Measurements from ENCODE around the gene RGS5.

Gene RGS5

GRCh38 chr1:163148911-163149310, 53.8 kb downstream of the RGS5 start:
- in situ Hi-C loops (cut with HindIII; ENCODE audit: low sequenced_read_pairs): no loop called here

- in situ Hi-C loops (cut with HindIII; ENCODE audit: low sequenced_read_pairs): no loop called here
Observed at GRCh38 chr1:163147019-163147418, 55.7 kb downstream of the RGS5 start.

GRCh38 chr1:163145435-163145834, 57.3 kb downstream of the RGS5 start:
- in situ Hi-C loops (cut with HindIII; ENCODE audit: low sequenced_read_pairs): no loop called here

GRCh38 chr1:163144418-163144817, 58.3 kb downstream of the RGS5 start:
- in situ Hi-C loops (cut with HindIII; ENCODE audit: low sequenced_read_pairs): no loop called here

GRCh38 chr1:163142152-163142551, 60.6 kb downstream of the RGS5 start:
- in situ Hi-C loops (cut with HindIII; ENCODE audit: low sequenced_read_pairs): no loop called here

- in situ Hi-C loops (cut with HindIII; ENCODE audit: low sequenced_read_pairs): no loop called here
Observed at GRCh38 chr1:163141556-163141955, 61.2 kb downstream of the RGS5 start.

GRCh38 chr1:163137556-163138265, 65.0 kb downstream of the RGS5 start:
- in situ Hi-C loops (cut with HindIII; ENCODE audit: low sequenced_read_pairs): no loop called here

GRCh38 chr1:163131981-163132380, 70.7 kb downstream of the RGS5 start:
- in situ Hi-C loops (cut with HindIII; ENCODE audit: low sequenced_read_pairs): no loop called here

- in situ Hi-C loops (cut with HindIII; ENCODE audit: low sequenced_read_pairs): no loop called here
Observed at GRCh38 chr1:163130225-163130856, 72.4 kb downstream of the RGS5 start.

- in situ Hi-C loops (cut with HindIII; ENCODE audit: low sequenced_read_pairs): no loop called here
Observed at GRCh38 chr1:163128282-163128681, 74.4 kb downstream of the RGS5 start.

GRCh38 chr1:163124812-163125211, 77.9 kb downstream of the RGS5 start:
- in situ Hi-C loops (cut with HindIII; ENCODE audit: low sequenced_read_pairs): no loop called here

GRCh38 chr1:163120372-163120771, 82.3 kb downstream of the RGS5 start:
- in situ Hi-C loops (cut with HindIII; ENCODE audit: low sequenced_read_pairs): no loop called here

- in situ Hi-C loops (cut with HindIII; ENCODE audit: low sequenced_read_pairs): no loop called here
Observed at GRCh38 chr1:163119707-163120106, 83.0 kb downstream of the RGS5 start.

- in situ Hi-C loops (cut with HindIII; ENCODE audit: low sequenced_read_pairs): no loop called here
Observed at GRCh38 chr1:163115887-163116286, 86.8 kb downstream of the RGS5 start.

- in situ Hi-C loops (cut with HindIII; ENCODE audit: low sequenced_read_pairs): no loop called here
Observed at GRCh38 chr1:163107655-163108054, 95.1 kb downstream of the RGS5 start.

- in situ Hi-C loops (cut with HindIII; ENCODE audit: low sequenced_read_pairs): no loop called here
Observed at GRCh38 chr1:163106364-163106987, 96.2 kb downstream of the RGS5 start.

- in situ Hi-C loops (cut with HindIII; ENCODE audit: low sequenced_read_pairs): no loop called here
Observed at GRCh38 chr1:163104385-163105099, 98.2 kb downstream of the RGS5 start.

GRCh38 chr1:163102590-163102989, 100.1 kb downstream of the RGS5 start:
- in situ Hi-C loops (cut with HindIII; ENCODE audit: low sequenced_read_pairs): no loop called here

- in situ Hi-C loops (cut with HindIII; ENCODE audit: low sequenced_read_pairs): no loop called here
Observed at GRCh38 chr1:163095213-163095612, 107.5 kb downstream of the RGS5 start.

- in situ Hi-C loops (cut with HindIII; ENCODE audit: low sequenced_read_pairs): no loop called here
Observed at GRCh38 chr1:163094589-163094988, 108.1 kb downstream of the RGS5 start.

- in situ Hi-C loops (cut with HindIII; ENCODE audit: low sequenced_read_pairs): no loop called here
Observed at GRCh38 chr1:163094182-163094581, 108.5 kb downstream of the RGS5 start.

- in situ Hi-C loops (cut with HindIII; ENCODE audit: low sequenced_read_pairs): no loop called here
Observed at GRCh38 chr1:163093579-163093978, 109.1 kb downstream of the RGS5 start.
